Measurements from ENCODE around the gene SNX3.

GRCh38 chr6:108168090-108168463 is 92.8 kb downstream of the SNX3 start:
- TF ChIP-seq, protein P1, sequence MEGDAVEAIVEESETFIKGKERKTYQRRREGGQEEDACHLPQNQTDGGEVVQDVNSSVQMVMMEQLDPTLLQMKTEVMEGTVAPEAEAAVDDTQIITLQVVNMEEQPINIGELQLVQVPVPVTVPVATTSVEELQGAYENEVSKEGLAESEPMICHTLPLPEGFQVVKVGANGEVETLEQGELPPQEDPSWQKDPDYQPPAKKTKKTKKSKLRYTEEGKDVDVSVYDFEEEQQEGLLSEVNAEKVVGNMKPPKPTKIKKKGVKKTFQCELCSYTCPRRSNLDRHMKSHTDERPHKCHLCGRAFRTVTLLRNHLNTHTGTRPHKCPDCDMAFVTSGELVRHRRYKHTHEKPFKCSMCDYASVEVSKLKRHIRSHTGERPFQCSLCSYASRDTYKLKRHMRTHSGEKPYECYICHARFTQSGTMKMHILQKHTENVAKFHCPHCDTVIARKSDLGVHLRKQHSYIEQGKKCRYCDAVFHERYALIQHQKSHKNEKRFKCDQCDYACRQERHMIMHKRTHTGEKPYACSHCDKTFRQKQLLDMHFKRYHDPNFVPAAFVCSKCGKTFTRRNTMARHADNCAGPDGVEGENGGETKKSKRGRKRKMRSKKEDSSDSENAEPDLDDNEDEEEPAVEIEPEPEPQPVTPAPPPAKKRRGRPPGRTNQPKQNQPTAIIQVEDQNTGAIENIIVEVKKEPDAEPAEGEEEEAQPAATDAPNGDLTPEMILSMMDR (conservative IDR thresholded peaks at IDR 0.05; ENCODE audit: low read depth, low read length), result no peak
- TF ChIP-seq EZH2 (IDR thresholded peaks at IDR 0.05; ENCODE audit: borderline replicate concordance, low read depth, low read length, poor library complexity, severe bottlenecking), result no peak

Measured in A673 (cell line).